Right ventricle myocardium inferior (tissue), 1 donor: Measurements from ENCODE around the gene GRK5. TPM values are rescaled to one million over a fixed set of nuclear protein-coding genes. Genes with fewer than 3 reads are reported as not detected.
A peak's percentile ranks its signal among the peaks of the same experiment; 100 is the strongest.

Source experiments
- ATAC-seq: fragments of 200-7000 bp; cut with Tn5 transposase; one replicate; pipeline ENCODE4 v1.9.1; 2020; ENCODE audit warnings: mild to moderate bottlenecking, moderate library complexity
- DNase-seq: peaks from one replicate; pipeline ENCODE4 v3.0.0; 2021; ENCODE audit errors: missing footprints
- intact Hi-C: fragments of 100-400 bp; cut with DNase I; formaldehyde crosslinking; loops from one replicate; pipeline ENCODE4 v1.11.0; 2022
- total RNA-seq: library from RNA; stranded (reverse); fragmentation: NEBNext Ultra II Directional; extraction: Animal tissue kit (Norgen Biotek cat#: 25700); gene quantifications from one replicate; pipeline ENCODE4 v1.2.1, GENCODE V29; 2021
- donor health status: DM: no; HTN: yes; CAD: no; lungs with severe emphysema.

Gene GRK5
- total RNA-seq, 1 donor from 2014 or later = 48.6 TPM

GRCh38 chr10:119282446-119282845, 75.1 kb downstream of the GRK5 start:
- ATAC-seq = no peak
- no peak for DNase-seq
- intact Hi-C loops = no loop called here

- no peak for DNase-seq
- no peak for ATAC-seq
- intact Hi-C loops = no loop called here
These were observed 76.0 kb downstream of the GRK5 start for GRCh38 chr10:119283387-119283786.

- intact Hi-C loops = no loop called here
- ATAC-seq (no peak), DNase-seq (no peak)
These were observed 76.4 kb downstream of the GRK5 start for GRCh38 chr10:119283818-119284217.

GRCh38 chr10:119284679-119285096, 77.3 kb downstream of the GRK5 start:
- ATAC-seq = peak; percentile 68
- intact Hi-C loops = loop anchor here (5.0 kb wide), 1 partner anchor 63 kb away; no protein-coding TSS in a partner anchor
- no peak for DNase-seq

GRCh38 chr10:119285495-119286267, 78.3 kb downstream of the GRK5 start:
- no peak for ATAC-seq
- DNase-seq = no peak
- intact Hi-C loops = loop anchor here (5.0 kb wide), 1 partner anchor 62 kb away; no protein-coding TSS in a partner anchor

- ATAC-seq (no peak), DNase-seq (no peak)
- intact Hi-C loops = loop anchor here (5.0 kb wide), 1 partner anchor 61 kb away; no protein-coding TSS in a partner anchor
These were observed 79.1 kb downstream of the GRK5 start for GRCh38 chr10:119286516-119286915.

- ATAC-seq (no peak), DNase-seq (no peak)
- intact Hi-C loops = loop anchor here (5.0 kb wide), 1 partner anchor 60 kb away; no protein-coding TSS in a partner anchor
These were observed 79.7 kb downstream of the GRK5 start for GRCh38 chr10:119286983-119287633.

- intact Hi-C loops = loop anchor here (5.0 kb wide), 1 partner anchor 59 kb away; no protein-coding TSS in a partner anchor
- DNase-seq (no peak), ATAC-seq (no peak)
These were observed 81.2 kb downstream of the GRK5 start for GRCh38 chr10:119288574-119289001.

GRCh38 chr10:119289227-119289920, 82.0 kb downstream of the GRK5 start:
- DNase-seq = no peak
- peak; percentile 6 for ATAC-seq
- intact Hi-C loops = loop anchor here (5.0 kb wide), 1 partner anchor 58 kb away; no protein-coding TSS in a partner anchor

- DNase-seq (no peak), ATAC-seq (no peak)
- intact Hi-C loops = no loop called here
These were observed 83.1 kb downstream of the GRK5 start for GRCh38 chr10:119290301-119291048.

- no peak for DNase-seq
- intact Hi-C loops = no loop called here
- ATAC-seq = no peak
These were observed 84.0 kb downstream of the GRK5 start for GRCh38 chr10:119291223-119291900.

- no peak for ATAC-seq
These were observed 85.8 kb downstream of the GRK5 start for GRCh38 chr10:119292968-119293760.

GRCh38 chr10:119296703-119297102, 89.3 kb downstream of the GRK5 start:
- DNase-seq = peak; percentile 85
- peak; percentile 77 for ATAC-seq
- intact Hi-C loops = loop anchor here (1.0 kb wide), 1 partner anchor 45 kb away; no protein-coding TSS in a partner anchor

More at GRCh38 chr10:119292968-119293760, 85.8 kb downstream of the GRK5 start:
- intact Hi-C loops = no loop called here
- no peak for DNase-seq

- ATAC-seq = peak; percentile 85
- intact Hi-C loops = loop anchor here (1.0 kb wide), 1 partner anchor 44 kb away; no protein-coding TSS in a partner anchor
- no peak for DNase-seq
These were observed 90.0 kb downstream of the GRK5 start for GRCh38 chr10:119297207-119297968.

GRCh38 chr10:119298810-119299209, 91.4 kb downstream of the GRK5 start:
- intact Hi-C loops = no loop called here
- DNase-seq = no peak

GRCh38 chr10:119299531-119299930, 92.2 kb downstream of the GRK5 start:
- ATAC-seq = no peak
- intact Hi-C loops = no loop called here
- no peak for DNase-seq

More at GRCh38 chr10:119298810-119299209, 91.4 kb downstream of the GRK5 start:
- ATAC-seq = no peak
